B cell (primary cell): ENCODE data around the gene STK35. TPM values are rescaled to one million over a fixed set of nuclear protein-coding genes. Genes with fewer than 3 reads are reported as not detected.

Source experiments
- ATAC-seq: fragments of 200-7000 bp; cut with Tn5 transposase; one replicate; pipeline ENCODE4 v1.10.0; 2021; ENCODE audit warnings: low read depth, mild to moderate bottlenecking, moderate number of reproducible peaks, moderate library complexity
- CTCF ChIA-PET: fragments of 350-600 bp; sonication (Branson Sonifier 250); formaldehyde crosslinking; loops from one replicate; lab custom pipeline; 2021; ENCODE audit warnings: antibody characterized with exemption, inconsistent platforms; lab: Charles Lee
- POLR2A ChIA-PET: fragments of 350-600 bp; sonication (Branson Sonifier 250); formaldehyde crosslinking; loops from one replicate; lab custom pipeline; 2021; ENCODE audit warnings: antibody characterized with exemption; lab: Charles Lee
- DNase-seq: peaks from one replicate; pipeline ENCODE4 v3.0.0; 2013
- H2AFZ ChIP-seq: 2 replicates; pipeline ENCODE4 v1.6.1; 2012; ENCODE audit warnings: mild to moderate bottlenecking, low read depth, low read length; ENCODE audit not compliant: insufficient read depth, poor library complexity, severe bottlenecking
- H3K27ac ChIP-seq, 2 donors: 1 replicate in 1 of 2; 2 replicates in 1 of 2; pipeline ENCODE4 v1.5.1; 2012 to 2013; ENCODE audit warnings: low read length in 2 of 2, mild to moderate bottlenecking in 2 of 2, moderate library complexity in 1 of 2
- H3K27me3 ChIP-seq, 4 experiments: fragments of 200-600 bp in 1 of 4; sonication (generic) in 1 of 4; replicated peaks in 1 of 4; 1 replicate in 2 of 4; 2 replicates in 2 of 4; pipeline versions ENCODE4 v1.6.1 to v1.7.0; 2013 to 2016; ENCODE audit warnings: low read length in 3 of 4, mild to moderate bottlenecking in 2 of 4, mixed read lengths in 1 of 4, moderate library complexity in 1 of 4; ENCODE audit not compliant: insufficient read depth in 4 of 4, control insufficient read depth in 3 of 4; ENCODE audit errors: control extremely low read depth in 1 of 4
- H3K36me3 ChIP-seq, 2 experiments: replicated peaks in 1 of 2; 1 replicate in 1 of 2; 2 replicates in 1 of 2; pipeline versions ENCODE4 v1.6.1 to v1.7.1; 2013; ENCODE audit warnings: low read length in 1 of 2; ENCODE audit not compliant: insufficient read depth in 2 of 2, control insufficient read depth in 1 of 2; ENCODE audit errors: control extremely low read depth in 1 of 2, extremely low read depth in 1 of 2
- H3K4me1 ChIP-seq, 2 donors: fragments of 200-600 bp in 1 of 2; sonication (generic) in 1 of 2; 1 replicate in 1 of 2; 2 replicates in 1 of 2; pipeline versions ENCODE4 v1.5.1 to v1.6.1; 2013 to 2017; ENCODE audit warnings: low read length in 2 of 2; ENCODE audit not compliant: control insufficient read depth in 2 of 2, insufficient read depth in 2 of 2
- H3K4me2 ChIP-seq: replicated peaks from 2 replicates; pipeline ENCODE3; 2012; ENCODE audit warnings: mild to moderate bottlenecking, low read depth, low read length; ENCODE audit not compliant: poor library complexity, severe bottlenecking
- H3K4me3 ChIP-seq, 5 experiments: fragments of 200-600 bp in 1 of 5; sonication (generic) in 1 of 5; 1 replicate in 3 of 5; 2 replicates in 2 of 5; pipeline versions ENCODE4 v1.5.1 to v1.7.0; 2011 to 2016; ENCODE audit warnings: low read length in 4 of 5, mild to moderate bottlenecking in 4 of 5, low read depth in 2 of 5, control low read depth in 1 of 5, moderate library complexity in 1 of 5; ENCODE audit not compliant: insufficient read depth in 1 of 5; ENCODE audit errors: control extremely low read depth in 1 of 5, extremely low read depth in 1 of 5
- H3K79me2 ChIP-seq: fragments of 200-600 bp; sonication (generic); one replicate; pipeline ENCODE4 v1.6.0; 2016; ENCODE audit warnings: low read length; ENCODE audit not compliant: control insufficient read depth, insufficient read depth
- H3K9ac ChIP-seq: fragments of 200-600 bp; sonication (generic); 2 replicates; pipeline ENCODE4 v1.6.1; 2017; ENCODE audit warnings: mild to moderate bottlenecking, low read length, moderate library complexity
- H3K9me3 ChIP-seq, 3 donors: one replicate each; pipeline versions ENCODE4 v1.6.1 to v1.7.1; 2013; ENCODE audit warnings: low read length in 2 of 3; ENCODE audit not compliant: control insufficient read depth in 2 of 3, insufficient read depth in 1 of 3; ENCODE audit errors: control extremely low read depth in 1 of 3
- H4K20me1 ChIP-seq: 2 replicates; pipeline ENCODE4 v1.6.0; 2012; ENCODE audit warnings: mild to moderate bottlenecking, low read length; ENCODE audit not compliant: insufficient read depth, control insufficient read depth, poor library complexity, severe bottlenecking
- H3K27ac Mint-ChIP-seq: one replicate; pipeline ENCODE4 v1.8.0; 2021; ENCODE audit warnings: mixed read lengths
- H3K27me3 Mint-ChIP-seq: one replicate; pipeline ENCODE4 v1.8.0; 2021; ENCODE audit warnings: mixed read lengths
- H3K4me1 Mint-ChIP-seq: one replicate; pipeline ENCODE4 v1.8.0; 2021; ENCODE audit warnings: mixed read lengths
- H3K4me3 Mint-ChIP-seq: one replicate; pipeline ENCODE4 v1.8.0; 2021; ENCODE audit warnings: mixed read lengths
- H3K9me3 Mint-ChIP-seq: one replicate; pipeline ENCODE4 v1.8.0; 2022; ENCODE audit warnings: mixed read lengths; ENCODE audit not compliant: insufficient read depth
- CTCF ChIP-seq: fragments of 200-600 bp; IDR thresholded peaks from one replicate; pipeline ENCODE4 v1.8.0; 2022; ENCODE audit warnings: antibody characterized with exemption, mild to moderate bottlenecking
- EZH2 ChIP-seq: IDR thresholded peaks from 2 replicates; pipeline ENCODE4 v1.6.1; 2012; ENCODE audit warnings: borderline replicate concordance, low read depth, mild to moderate bottlenecking, moderate library complexity, low read length; ENCODE audit not compliant: insufficient read depth, poor library complexity, severe bottlenecking
- WGBS: methylation state at CpG from one replicate; pipeline ENCODE4 v1.1.5; 2013; ENCODE audit warnings: missing lambda C conversion rate; ENCODE audit not compliant: insufficient coverage; 5-methylcytosine and 5-hydroxymethylcytosine counted together
- intact Hi-C: fragments of 100-400 bp; cut with micrococcal nuclease; formaldehyde crosslinking; loops from one replicate; pipeline ENCODE4 v1.10.0; 2022
- polyA plus RNA-seq: library from polyadenylated mRNA; depleted of rRNA; stranded (reverse); fragments of >200 nt; gene quantifications from 2 replicates; pipeline ENCODE4 v1.2.3, GENCODE V29; 2012
- total RNA-seq, 2 donors: library from RNA; stranded (reverse); fragments of 120-200 nt in 1 of 2; gene quantifications; 1 replicate in 1 of 2; 2 replicates in 1 of 2; pipeline versions ENCODE4 v1.2.3 to v1.2.4, GENCODE V29; 2013 to 2022

STK35 gene
- total and polyA plus RNA-seq, 2 donors (not counting 1 experiment from before 2014, with no cell fraction given) = 12.8 to 23.9 TPM

- H3K27me3 Mint-ChIP-seq = no peaks in the 10 kb centered on the region
- H3K4me3 Mint-ChIP-seq = no peak overlapping the region
- peaks cover 13 to 25% of the 10 kb centered on the region in 2 donors for H3K4me1 ChIP-seq
- peaks cover 98% of the 10 kb centered on the region for H3K79me2 ChIP-seq
- no peak overlapping the region for H3K4me3 ChIP-seq
- H3K4me2 ChIP-seq = no peak overlapping the region
- H3K9ac ChIP-seq = no peak overlapping the region
- H3K9me3 Mint-ChIP-seq = no peaks in the 10 kb centered on the region
- ATAC-seq (no peak), DNase-seq (no peak)
- intact Hi-C loops = no loop called here
- no peaks in the 10 kb centered on the region for H3K27me3 ChIP-seq
- peaks cover 63% of the 10 kb centered on the region for H3K4me1 Mint-ChIP-seq
- H4K20me1 ChIP-seq = peaks cover 96% of the 10 kb centered on the region
- H3K36me3 ChIP-seq = peaks cover 0 to 30% of the 10 kb centered on the region in 2 experiments
- TF ChIP-seq EZH2 (no peak), CTCF (no peak)
- no peak overlapping the region for H3K27ac Mint-ChIP-seq
- no peak overlapping the region for H2AFZ ChIP-seq
- POLR2A ChIA-PET = interaction anchor here (0.5 kb wide), 1 partner anchor 1271 kb away, joined by 3 read pairs; no protein-coding TSS in a partner anchor
- CTCF ChIA-PET = interaction anchor here (0.6 to 1.5 kb wide), 2 partner anchors 16 to 22 kb away, joined by 3 read pairs; no protein-coding TSS in a partner anchor
- H3K27ac ChIP-seq = no peak overlapping the region
- no peaks in the 10 kb centered on the region for H3K9me3 ChIP-seq
- 67% methylated on average over 1 of the region's 2 CpGs for WGBS
Measured at GRCh38 chr20:2114990-2115681, 13.5 kb downstream of the STK35 start.
